Fibroblast of lung (primary cell): Measurements from ENCODE around the gene GPR55. TPM values are rescaled to one million over a fixed set of nuclear protein-coding genes. Genes with fewer than 3 reads are reported as not detected.
A peak's percentile ranks its signal among the peaks of the same experiment; 100 is the strongest.

Source experiments
- DNase-seq, 2 donors: peaks; one replicate each; pipeline versions ENCODE4 v3.0.0 to v3.0.0-alpha.2; 2010; ENCODE audit warnings: low read depth in 2 of 2
- H2AFZ ChIP-seq: 2 replicates; pipeline ENCODE4 v1.5.1; 2012; ENCODE audit warnings: low read length, control low read depth, inconsistent platforms
- H3K27ac ChIP-seq: 2 replicates; pipeline ENCODE4 v1.5.1; 2011; ENCODE audit warnings: low read length, control low read depth; ENCODE audit not compliant: insufficient read depth
- H3K27me3 ChIP-seq: 2 replicates; pipeline ENCODE4 v1.5.1; 2011; ENCODE audit warnings: mild to moderate bottlenecking, low read length; ENCODE audit not compliant: control insufficient read depth, insufficient read depth
- H3K36me3 ChIP-seq: 2 replicates; pipeline ENCODE4 v1.5.1; 2011; ENCODE audit warnings: low read length; ENCODE audit not compliant: control insufficient read depth, insufficient read depth
- H3K4me1 ChIP-seq: 2 replicates; pipeline ENCODE4 v1.5.1; 2011; ENCODE audit warnings: low read length; ENCODE audit not compliant: control insufficient read depth, insufficient read depth; ENCODE audit errors: extremely low read depth
- H3K4me2 ChIP-seq: 2 replicates; pipeline ENCODE4 v1.5.1; 2011; ENCODE audit warnings: low read length, control low read depth; ENCODE audit not compliant: insufficient read depth; ENCODE audit errors: extremely low read depth
- H3K4me3 ChIP-seq, 4 experiments: fragments of 200-600 bp in 1 of 4; sonication (generic) in 1 of 4; replicated peaks in 1 of 4; 2 replicates each; pipeline ENCODE4 v1.5.1; 2011 to 2016; ENCODE audit warnings: low read length in 4 of 4, low read depth in 3 of 4, mild to moderate bottlenecking in 3 of 4, control low read depth in 2 of 4, inconsistent platforms in 1 of 4, mixed read lengths in 1 of 4; ENCODE audit not compliant: insufficient read depth in 1 of 4; ENCODE audit errors: control extremely low read depth in 1 of 4
- H3K79me2 ChIP-seq: 2 replicates; pipeline ENCODE4 v1.5.1; 2012; ENCODE audit warnings: mild to moderate bottlenecking, low read length, inconsistent platforms; ENCODE audit not compliant: control insufficient read depth, insufficient read depth
- H3K9ac ChIP-seq: 2 replicates; pipeline ENCODE4 v1.5.1; 2011; ENCODE audit warnings: mild to moderate bottlenecking, low read length, control low read depth; ENCODE audit not compliant: insufficient read depth
- H3K9me3 ChIP-seq: 2 replicates; pipeline ENCODE4 v1.5.1; 2012; ENCODE audit warnings: low read depth, low read length; ENCODE audit not compliant: control insufficient read depth, insufficient read depth
- H4K20me1 ChIP-seq: 2 replicates; pipeline ENCODE4 v1.5.1; 2011; ENCODE audit warnings: low read length; ENCODE audit not compliant: control insufficient read depth, insufficient read depth; ENCODE audit errors: extremely low read depth
- CTCF ChIP-seq, 2 donors: IDR thresholded peaks in 1 of 2; conservative IDR thresholded peaks in 1 of 2; 1 replicate in 1 of 2; 2 replicates in 1 of 2; pipeline ENCODE4 v1.5.1; 2011 to 2012; ENCODE audit warnings: low read length in 2 of 2, control low read depth in 1 of 2, inconsistent platforms in 1 of 2, low read depth in 1 of 2, mild to moderate bottlenecking in 1 of 2
- EZH2 ChIP-seq: IDR thresholded peaks from 2 replicates; pipeline ENCODE4 v1.5.1; 2012; ENCODE audit warnings: low read length, control low read depth, mild to moderate bottlenecking; ENCODE audit errors: missing control alignments
- polyA plus RNA-seq, 2 donors: library from polyadenylated mRNA; depleted of rRNA in 1 of 2; stranded (reverse) in 1 of 2; unstranded in 1 of 2; fragments of >200 nt; gene quantifications; 2 replicates each; pipeline ENCODE4 v1.2.1, GENCODE V29; 2011 to 2012; ENCODE audit warnings: missing spikeins in 1 of 2
- total RNA-seq: library from RNA; depleted of rRNA; stranded (reverse); fragments of >200 nt; gene quantifications from 2 replicates; pipeline ENCODE4 v1.2.1, GENCODE V29; 2014

Gene GPR55
- total and polyA plus RNA-seq, 2 donors (not counting 1 experiment from before 2014, with no cell fraction given): not detected

GRCh38 chr2:230903231-230904150 is 21.6 kb downstream of the GPR55 start:
- no peaks in the 10 kb centered on the region for H3K79me2 ChIP-seq
- no peak overlapping the region for H3K9ac ChIP-seq
- H3K36me3 ChIP-seq: no peaks in the 10 kb centered on the region
- no peaks in the 10 kb centered on the region for H3K9me3 ChIP-seq
- DNase-seq: no peak
- H2AFZ ChIP-seq: no peak overlapping the region
- no peak overlapping the region for H3K27ac ChIP-seq
- H3K4me2 ChIP-seq: no peak overlapping the region
- H3K4me1 ChIP-seq: peaks cover 4% of the 10 kb centered on the region
- no peaks in the 10 kb centered on the region for H4K20me1 ChIP-seq
- H3K4me3 ChIP-seq: no peak overlapping the region
- TF ChIP-seq EZH2 (no peak), CTCF (conservative IDR thresholded peaks at IDR 0.05 in 1 of 2, IDR thresholded peaks at IDR 0.05 in 1 of 2; ENCODE audit: low read depth in 1 of 2, low read length in 2 of 2) (no peak)
- H3K27me3 ChIP-seq: peaks cover 15% of the 10 kb centered on the region

GRCh38 chr2:230902180-230902899 is 22.7 kb downstream of the GPR55 start:
- peak; percentile 48 to 80 for DNase-seq
- Histone ChIP-seq H3K4me2 (no peak overlapping the region), H3K27ac (no peak overlapping the region), H3K36me3 (no peaks in the 10 kb centered on the region), H2AFZ (no peak overlapping the region), H3K4me1 (no peaks in the 10 kb centered on the region), H3K9ac (no peak overlapping the region), H3K79me2 (no peaks in the 10 kb centered on the region), H3K4me3 (no peak overlapping the region), H3K27me3 (peaks cover 15% of the 10 kb centered on the region), H3K9me3 (no peaks in the 10 kb centered on the region), H4K20me1 (no peaks in the 10 kb centered on the region)
- TF ChIP-seq EZH2: no peak
- peak; percentile 58 to 96 for TF ChIP-seq CTCF (conservative IDR thresholded peaks at IDR 0.05 in 1 of 2, IDR thresholded peaks at IDR 0.05 in 1 of 2; ENCODE audit: low read depth in 1 of 2, low read length in 2 of 2)

- Histone ChIP-seq H2AFZ (no peak overlapping the region), H3K36me3 (no peaks in the 10 kb centered on the region), H3K9ac (no peak overlapping the region), H3K9me3 (no peaks in the 10 kb centered on the region), H3K4me2 (no peak overlapping the region), H3K4me3 (no peak overlapping the region), H3K4me1 (no peaks in the 10 kb centered on the region), H4K20me1 (no peaks in the 10 kb centered on the region), H3K27me3 (peaks cover 20% of the 10 kb centered on the region), H3K79me2 (no peaks in the 10 kb centered on the region), H3K27ac (no peak overlapping the region)
- DNase-seq: no peak
- TF ChIP-seq CTCF (conservative IDR thresholded peaks at IDR 0.05 in 1 of 2, IDR thresholded peaks at IDR 0.05 in 1 of 2; ENCODE audit: low read depth in 1 of 2, low read length in 2 of 2): no peak
- TF ChIP-seq EZH2: no peak
Measured at GRCh38 chr2:230901006-230901405, 24.0 kb downstream of the GPR55 start.
